ENCODE results near the gene AQR. TPM values are rescaled to one million over a fixed set of nuclear protein-coding genes. Genes with fewer than 3 reads are reported as not detected.

Gene AQR
- total and polyA plus RNA-seq, 2 experiments from 2014 or later, result 42.3 to 67.3 TPM

GRCh38 chr15:34853001-34853758 lies 116.4 kb downstream of the AQR start:
- no peak overlapping the region for H3K4me3 ChIP-seq
- H2AFZ ChIP-seq, result no peak overlapping the region
- no peak overlapping the region for H3K4me3 Mint-ChIP-seq
- ATAC-seq, result peak; percentile 69
- H3K27me3 Mint-ChIP-seq (ENCODE audit: insufficient read depth, low read depth, poor library complexity), result peaks cover 2% of the 10 kb centered on the region
- no peaks in the 10 kb centered on the region for H3K27me3 ChIP-seq (ENCODE audit: insufficient read depth)
- no peaks in the 10 kb centered on the region for H4K20me1 ChIP-seq (replicated peaks; ENCODE audit: insufficient read depth)
- H3F3A ChIP-seq (replicated peaks; ENCODE audit: low read depth), result no peaks in the 10 kb centered on the region
- H3K9me3 Mint-ChIP-seq, result no peaks in the 10 kb centered on the region
- no peak overlapping the region for H3K27ac Mint-ChIP-seq
- H3K4me2 ChIP-seq, result no peak overlapping the region
- 0 out of 2 replicates have a peak, but pooled peaks cover 10% of the 10 kb centered on the region for H3K9me2 ChIP-seq (ENCODE audit: insufficient read depth)
- H3K27ac ChIP-seq (ENCODE audit: low read depth), result no peak overlapping the region
- no peaks in the 10 kb centered on the region for H3K4me1 ChIP-seq (ENCODE audit: insufficient read depth)
- peak; percentile 43 for DNase-seq (ENCODE audit: low spot score)
- no peaks in the 10 kb centered on the region for H3K79me2 ChIP-seq (replicated peaks; ENCODE audit: insufficient read depth)
- H3K4me1 Mint-ChIP-seq, result no peaks in the 10 kb centered on the region
- no peaks in the 10 kb centered on the region for H3K36me3 ChIP-seq (ENCODE audit: insufficient read depth)
- TF ChIP-seq, protein P1, sequence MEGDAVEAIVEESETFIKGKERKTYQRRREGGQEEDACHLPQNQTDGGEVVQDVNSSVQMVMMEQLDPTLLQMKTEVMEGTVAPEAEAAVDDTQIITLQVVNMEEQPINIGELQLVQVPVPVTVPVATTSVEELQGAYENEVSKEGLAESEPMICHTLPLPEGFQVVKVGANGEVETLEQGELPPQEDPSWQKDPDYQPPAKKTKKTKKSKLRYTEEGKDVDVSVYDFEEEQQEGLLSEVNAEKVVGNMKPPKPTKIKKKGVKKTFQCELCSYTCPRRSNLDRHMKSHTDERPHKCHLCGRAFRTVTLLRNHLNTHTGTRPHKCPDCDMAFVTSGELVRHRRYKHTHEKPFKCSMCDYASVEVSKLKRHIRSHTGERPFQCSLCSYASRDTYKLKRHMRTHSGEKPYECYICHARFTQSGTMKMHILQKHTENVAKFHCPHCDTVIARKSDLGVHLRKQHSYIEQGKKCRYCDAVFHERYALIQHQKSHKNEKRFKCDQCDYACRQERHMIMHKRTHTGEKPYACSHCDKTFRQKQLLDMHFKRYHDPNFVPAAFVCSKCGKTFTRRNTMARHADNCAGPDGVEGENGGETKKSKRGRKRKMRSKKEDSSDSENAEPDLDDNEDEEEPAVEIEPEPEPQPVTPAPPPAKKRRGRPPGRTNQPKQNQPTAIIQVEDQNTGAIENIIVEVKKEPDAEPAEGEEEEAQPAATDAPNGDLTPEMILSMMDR (conservative IDR thresholded peaks at IDR 0.05; ENCODE audit: low read depth in 2 of 2), result peak; percentile 54 to 56
- no peak for TF ChIP-seq JUNB (IDR thresholded peaks at IDR 0.05; ENCODE audit: unreplicated experiment)
- peaks cover 11% of the 10 kb centered on the region for H3K36me3 Mint-ChIP-seq (ENCODE audit: low read depth)

DNA sequence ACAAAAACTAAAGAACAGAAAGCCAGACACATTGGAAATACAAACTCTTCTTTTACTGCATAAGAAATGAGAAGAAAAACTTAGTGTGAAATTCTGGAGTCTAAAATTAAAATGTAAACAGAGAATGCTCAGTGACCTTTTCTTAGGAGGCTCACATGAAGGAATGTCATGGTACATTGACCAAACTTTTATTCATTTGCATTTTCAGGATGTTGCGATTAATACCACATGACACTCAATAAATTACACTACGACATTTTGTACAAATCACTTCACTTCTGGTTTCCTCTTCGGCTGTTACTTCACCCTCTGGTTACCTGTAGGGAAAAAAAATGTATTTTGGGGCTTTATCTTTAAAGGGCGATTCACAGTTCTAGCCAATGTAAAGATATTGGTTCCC lies 117.8 kb downstream of the AQR start:
- Mint-ChIP-seq H3K4me1 (no peaks in the 10 kb centered on the region), H3K27me3 (ENCODE audit: insufficient read depth, low read depth, poor library complexity) (peaks cover 2% of the 10 kb centered on the region), H3K9me3 (peaks cover 2% of the 10 kb centered on the region; the same call in 1 of the 3 replicates), H3K27ac (no peak overlapping the region), H3K36me3 (ENCODE audit: low read depth) (peaks cover 2% of the 10 kb centered on the region), H3K4me3 (no peak overlapping the region)
- Histone ChIP-seq H3K36me3 (ENCODE audit: insufficient read depth) (no peaks in the 10 kb centered on the region), H3K4me3 (no peak overlapping the region), H2AFZ (no peak overlapping the region), H3K27me3 (ENCODE audit: insufficient read depth) (no peaks in the 10 kb centered on the region), H3K4me1 (ENCODE audit: insufficient read depth) (no peaks in the 10 kb centered on the region), H4K20me1 (replicated peaks; ENCODE audit: insufficient read depth) (no peaks in the 10 kb centered on the region), H3K27ac (ENCODE audit: low read depth) (no peak overlapping the region; the same call in 1 of the 2 replicates), H3K9me2 (ENCODE audit: insufficient read depth) (0 out of 2 replicates have a peak, but pooled peaks cover 10% of the 10 kb centered on the region), H3K79me2 (replicated peaks; ENCODE audit: insufficient read depth) (no peaks in the 10 kb centered on the region), H3K4me2 (no peak overlapping the region), H3F3A (replicated peaks; ENCODE audit: low read depth) (no peaks in the 10 kb centered on the region)
- DNase-seq (ENCODE audit: low spot score) (no peak), ATAC-seq (no peak)
- TF ChIP-seq ZNF462 (CRISPR knock-in tag; IDR thresholded peaks at IDR 0.05) (no peak), STAT1 (IDR thresholded peaks at IDR 0.05; ENCODE audit: unreplicated experiment) (no peak), EZH2phosphoT487 (IDR thresholded peaks at IDR 0.05; ENCODE audit: unreplicated experiment) (no peak), ZNF114 (CRISPR knock-in tag; IDR thresholded peaks at IDR 0.05) (no peak), JUNB (IDR thresholded peaks at IDR 0.05; ENCODE audit: unreplicated experiment) (no peak), ZNF331 (CRISPR knock-in tag; IDR thresholded peaks at IDR 0.05; ENCODE audit: low read depth) (no peak), POLR2AphosphoS5 (IDR thresholded peaks at IDR 0.05; ENCODE audit: low read depth) (no peak)
- TF ChIP-seq, protein P1 (conservative IDR thresholded peaks at IDR 0.05; ENCODE audit: low read depth in 2 of 2), result no peak

Data from GM23338 (cell line).